ENCODE results near the gene SLC2A13.

The SLC2A13 gene

GRCh38 chr12:39966721-39967120 is 139.2 kb downstream of the SLC2A13 start:
- Histone ChIP-seq H3K36me3 (ENCODE audit: control insufficient read depth, insufficient read depth, low read length) (no peaks in the 10 kb centered on the region), H3K27me3 (ENCODE audit: control insufficient read depth, insufficient read depth, low read length) (no peaks in the 10 kb centered on the region), H3K9ac (ENCODE audit: low read length) (no peak overlapping the region), H3K4me1 (ENCODE audit: control insufficient read depth, insufficient read depth, low read length) (no peaks in the 10 kb centered on the region), H3K4me3 (ENCODE audit: low read length) (no peak overlapping the region), H3K27ac (ENCODE audit: low read depth, low read length) (no peak overlapping the region)

- no peak overlapping the region for H3K27ac ChIP-seq (ENCODE audit: low read depth, low read length)
- H3K9ac ChIP-seq (ENCODE audit: low read length): no peak overlapping the region
Measured at GRCh38 chr12:39966256-39966655, 139.6 kb downstream of the SLC2A13 start.

GRCh38 chr12:39959467-39959866 is 146.4 kb downstream of the SLC2A13 start:
- H3K27ac ChIP-seq (ENCODE audit: low read depth, low read length): no peak overlapping the region
- H3K4me3 ChIP-seq (ENCODE audit: low read length): no peak overlapping the region
- H3K36me3 ChIP-seq (ENCODE audit: control insufficient read depth, insufficient read depth, low read length): no peaks in the 10 kb centered on the region
- H3K9ac ChIP-seq (ENCODE audit: low read length): no peak overlapping the region
- H3K27me3 ChIP-seq (ENCODE audit: control insufficient read depth, insufficient read depth, low read length): no peaks in the 10 kb centered on the region
- H3K4me1 ChIP-seq (ENCODE audit: control insufficient read depth, insufficient read depth, low read length): no peaks in the 10 kb centered on the region

More at GRCh38 chr12:39966256-39966655, 139.6 kb downstream of the SLC2A13 start:
- Histone ChIP-seq H3K4me1 (ENCODE audit: control insufficient read depth, insufficient read depth, low read length) (no peaks in the 10 kb centered on the region), H3K4me3 (ENCODE audit: low read length) (no peak overlapping the region), H3K27me3 (ENCODE audit: control insufficient read depth, insufficient read depth, low read length) (no peaks in the 10 kb centered on the region), H3K36me3 (ENCODE audit: control insufficient read depth, insufficient read depth, low read length) (no peaks in the 10 kb centered on the region)

GRCh38 chr12:39959031-39959430 is 146.8 kb downstream of the SLC2A13 start:
- Histone ChIP-seq H3K36me3 (ENCODE audit: control insufficient read depth, insufficient read depth, low read length) (no peaks in the 10 kb centered on the region), H3K27ac (ENCODE audit: low read depth, low read length) (no peak overlapping the region), H3K4me1 (ENCODE audit: control insufficient read depth, insufficient read depth, low read length) (no peaks in the 10 kb centered on the region), H3K9ac (ENCODE audit: low read length) (no peak overlapping the region), H3K4me3 (ENCODE audit: low read length) (no peak overlapping the region), H3K27me3 (ENCODE audit: control insufficient read depth, insufficient read depth, low read length) (no peaks in the 10 kb centered on the region)

GRCh38 chr12:39958377-39958776 is 147.5 kb downstream of the SLC2A13 start:
- no peaks in the 10 kb centered on the region for H3K27me3 ChIP-seq (ENCODE audit: control insufficient read depth, insufficient read depth, low read length)
- H3K4me3 ChIP-seq (ENCODE audit: low read length): no peak overlapping the region
- no peak overlapping the region for H3K27ac ChIP-seq (ENCODE audit: low read depth, low read length)
- H3K9ac ChIP-seq (ENCODE audit: low read length): no peak overlapping the region
- H3K4me1 ChIP-seq (ENCODE audit: control insufficient read depth, insufficient read depth, low read length): no peaks in the 10 kb centered on the region
- no peaks in the 10 kb centered on the region for H3K36me3 ChIP-seq (ENCODE audit: control insufficient read depth, insufficient read depth, low read length)

GRCh38 chr12:39956725-39957124 is 149.2 kb downstream of the SLC2A13 start:
- Histone ChIP-seq H3K4me3 (ENCODE audit: low read length) (no peak overlapping the region), H3K27me3 (ENCODE audit: control insufficient read depth, insufficient read depth, low read length) (no peaks in the 10 kb centered on the region), H3K27ac (ENCODE audit: low read depth, low read length) (no peak overlapping the region), H3K9ac (ENCODE audit: low read length) (no peak overlapping the region), H3K36me3 (ENCODE audit: control insufficient read depth, insufficient read depth, low read length) (no peaks in the 10 kb centered on the region), H3K4me1 (ENCODE audit: control insufficient read depth, insufficient read depth, low read length) (no peaks in the 10 kb centered on the region)

GRCh38 chr12:39946361-39947280 is 159.3 kb downstream of the SLC2A13 start:
- Histone ChIP-seq H3K27me3 (ENCODE audit: control insufficient read depth, insufficient read depth, low read length) (no peaks in the 10 kb centered on the region), H3K4me3 (ENCODE audit: low read length) (no peak overlapping the region), H3K36me3 (ENCODE audit: control insufficient read depth, insufficient read depth, low read length) (no peaks in the 10 kb centered on the region), H3K4me1 (ENCODE audit: control insufficient read depth, insufficient read depth, low read length) (no peaks in the 10 kb centered on the region), H3K9ac (ENCODE audit: low read length) (no peak overlapping the region), H3K27ac (ENCODE audit: low read depth, low read length) (no peak overlapping the region)

GRCh38 chr12:39937119-39937518 is 168.8 kb downstream of the SLC2A13 start:
- Histone ChIP-seq H3K27me3 (ENCODE audit: control insufficient read depth, insufficient read depth, low read length) (no peaks in the 10 kb centered on the region), H3K4me1 (ENCODE audit: control insufficient read depth, insufficient read depth, low read length) (no peaks in the 10 kb centered on the region), H3K36me3 (ENCODE audit: control insufficient read depth, insufficient read depth, low read length) (no peaks in the 10 kb centered on the region), H3K27ac (ENCODE audit: low read depth, low read length) (no peak overlapping the region), H3K9ac (ENCODE audit: low read length) (no peak overlapping the region), H3K4me3 (ENCODE audit: low read length) (no peak overlapping the region)

- no peaks in the 10 kb centered on the region for H3K36me3 ChIP-seq (ENCODE audit: control insufficient read depth, insufficient read depth, low read length)
- H3K9ac ChIP-seq (ENCODE audit: low read length): no peak overlapping the region
- no peaks in the 10 kb centered on the region for H3K27me3 ChIP-seq (ENCODE audit: control insufficient read depth, insufficient read depth, low read length)
- H3K4me3 ChIP-seq (ENCODE audit: low read length): no peak overlapping the region
- H3K4me1 ChIP-seq (ENCODE audit: control insufficient read depth, insufficient read depth, low read length): no peaks in the 10 kb centered on the region
- H3K27ac ChIP-seq (ENCODE audit: low read depth, low read length): no peak overlapping the region
Measured at GRCh38 chr12:39935839-39936238, 170.0 kb downstream of the SLC2A13 start.

GRCh38 chr12:39935275-39935674 is 170.6 kb downstream of the SLC2A13 start:
- no peaks in the 10 kb centered on the region for H3K27me3 ChIP-seq (ENCODE audit: control insufficient read depth, insufficient read depth, low read length)
- no peak overlapping the region for H3K9ac ChIP-seq (ENCODE audit: low read length)
- H3K4me1 ChIP-seq (ENCODE audit: control insufficient read depth, insufficient read depth, low read length): no peaks in the 10 kb centered on the region
- H3K36me3 ChIP-seq (ENCODE audit: control insufficient read depth, insufficient read depth, low read length): no peaks in the 10 kb centered on the region
- no peak overlapping the region for H3K27ac ChIP-seq (ENCODE audit: low read depth, low read length)
- H3K4me3 ChIP-seq (ENCODE audit: low read length): no peak overlapping the region

GRCh38 chr12:39931857-39932256 is 174.0 kb downstream of the SLC2A13 start:
- Histone ChIP-seq H3K27ac (ENCODE audit: low read depth, low read length) (no peak overlapping the region), H3K27me3 (ENCODE audit: control insufficient read depth, insufficient read depth, low read length) (no peaks in the 10 kb centered on the region), H3K4me3 (ENCODE audit: low read length) (no peak overlapping the region), H3K9ac (ENCODE audit: low read length) (no peak overlapping the region), H3K36me3 (ENCODE audit: control insufficient read depth, insufficient read depth, low read length) (no peaks in the 10 kb centered on the region), H3K4me1 (ENCODE audit: control insufficient read depth, insufficient read depth, low read length) (no peaks in the 10 kb centered on the region)

GRCh38 chr12:39931231-39931630 is 174.7 kb downstream of the SLC2A13 start:
- no peaks in the 10 kb centered on the region for H3K36me3 ChIP-seq (ENCODE audit: control insufficient read depth, insufficient read depth, low read length)
- H3K4me1 ChIP-seq (ENCODE audit: control insufficient read depth, insufficient read depth, low read length): no peaks in the 10 kb centered on the region
- no peaks in the 10 kb centered on the region for H3K27me3 ChIP-seq (ENCODE audit: control insufficient read depth, insufficient read depth, low read length)
- H3K27ac ChIP-seq (ENCODE audit: low read depth, low read length): no peak overlapping the region
- H3K9ac ChIP-seq (ENCODE audit: low read length): no peak overlapping the region
- no peak overlapping the region for H3K4me3 ChIP-seq (ENCODE audit: low read length)

GRCh38 chr12:39930101-39930500 is 175.8 kb downstream of the SLC2A13 start:
- no peaks in the 10 kb centered on the region for H3K36me3 ChIP-seq (ENCODE audit: control insufficient read depth, insufficient read depth, low read length)
- H3K9ac ChIP-seq (ENCODE audit: low read length): no peak overlapping the region
- H3K4me1 ChIP-seq (ENCODE audit: control insufficient read depth, insufficient read depth, low read length): no peaks in the 10 kb centered on the region
- no peak overlapping the region for H3K27ac ChIP-seq (ENCODE audit: low read depth, low read length)
- no peaks in the 10 kb centered on the region for H3K27me3 ChIP-seq (ENCODE audit: control insufficient read depth, insufficient read depth, low read length)
- no peak overlapping the region for H3K4me3 ChIP-seq (ENCODE audit: low read length)

All from rectal smooth muscle tissue (tissue), 1 donor.